ENCODE results near the gene MRPL9.

DNA sequence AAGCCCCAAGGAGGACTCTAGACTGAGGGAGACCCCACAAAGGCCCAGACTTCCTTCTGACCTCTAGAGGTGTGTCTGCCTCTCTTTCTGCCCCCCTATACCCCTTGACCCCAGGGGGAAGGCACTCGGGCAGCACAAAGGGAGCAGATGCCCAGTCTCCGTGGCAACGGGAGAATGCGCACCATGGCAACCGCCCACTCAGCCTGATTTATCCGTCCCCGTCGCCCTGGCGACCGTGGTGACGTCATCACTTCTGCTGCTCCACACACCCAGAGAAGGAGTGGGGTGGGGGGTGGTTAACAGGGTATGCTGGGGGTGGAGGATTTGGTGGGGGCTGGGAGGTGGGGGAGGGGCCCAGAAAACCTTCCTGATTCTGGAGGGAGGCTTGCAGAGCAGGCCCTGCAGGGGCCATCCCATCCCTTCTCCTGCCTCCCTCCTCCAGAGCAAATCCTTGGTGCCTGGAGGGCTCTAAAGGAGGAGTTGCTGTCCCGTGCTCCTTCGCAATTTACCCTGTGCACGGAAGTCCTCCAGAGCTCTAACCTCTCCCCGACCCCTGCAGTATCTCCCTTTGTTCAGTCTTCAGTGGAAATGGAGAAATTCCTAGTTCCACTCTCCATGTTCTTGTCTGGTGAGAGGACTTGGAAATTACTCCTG lies 53.0 kb downstream of the MRPL9 start:
- TF ChIP-seq, protein P1, sequence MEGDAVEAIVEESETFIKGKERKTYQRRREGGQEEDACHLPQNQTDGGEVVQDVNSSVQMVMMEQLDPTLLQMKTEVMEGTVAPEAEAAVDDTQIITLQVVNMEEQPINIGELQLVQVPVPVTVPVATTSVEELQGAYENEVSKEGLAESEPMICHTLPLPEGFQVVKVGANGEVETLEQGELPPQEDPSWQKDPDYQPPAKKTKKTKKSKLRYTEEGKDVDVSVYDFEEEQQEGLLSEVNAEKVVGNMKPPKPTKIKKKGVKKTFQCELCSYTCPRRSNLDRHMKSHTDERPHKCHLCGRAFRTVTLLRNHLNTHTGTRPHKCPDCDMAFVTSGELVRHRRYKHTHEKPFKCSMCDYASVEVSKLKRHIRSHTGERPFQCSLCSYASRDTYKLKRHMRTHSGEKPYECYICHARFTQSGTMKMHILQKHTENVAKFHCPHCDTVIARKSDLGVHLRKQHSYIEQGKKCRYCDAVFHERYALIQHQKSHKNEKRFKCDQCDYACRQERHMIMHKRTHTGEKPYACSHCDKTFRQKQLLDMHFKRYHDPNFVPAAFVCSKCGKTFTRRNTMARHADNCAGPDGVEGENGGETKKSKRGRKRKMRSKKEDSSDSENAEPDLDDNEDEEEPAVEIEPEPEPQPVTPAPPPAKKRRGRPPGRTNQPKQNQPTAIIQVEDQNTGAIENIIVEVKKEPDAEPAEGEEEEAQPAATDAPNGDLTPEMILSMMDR (IDR thresholded peaks at IDR 0.05) = no peak
- no peak for TF ChIP-seq EZH2 (IDR thresholded peaks at IDR 0.05)
